H1 (cell line): ENCODE results near the gene KIDINS220. TPM values are rescaled to one million over a fixed set of nuclear protein-coding genes. Genes with fewer than 3 reads are reported as not detected.

ENCODE experiments used
- CTCF ChIA-PET: fragments of 300-600 bp; sonication (Branson Sonifier 250); formaldehyde crosslinking; loops from one replicate; lab custom pipeline; 2021; ENCODE audit not compliant: partially characterized antibody; lab: Charles Lee
- POLR2A ChIA-PET: fragments of 300-600 bp; sonication (Branson Sonifier 250); formaldehyde crosslinking; loops from one replicate; lab custom pipeline; 2021; ENCODE audit warnings: inconsistent platforms; ENCODE audit not compliant: partially characterized antibody; lab: Charles Lee
- DNase-seq, 2 experiments: peaks; one replicate each; pipeline versions ENCODE4 v3.0.0 to v3.0.0-alpha.2; 2010 to 2022; ENCODE audit warnings: low spot score in 2 of 2, low read depth in 1 of 2, mixed read lengths in 1 of 2
- FAIRE-seq: peaks from 2 replicates; lab custom pipeline; 2011; peaks lifted over from hg19 to GRCh38; lab: Jason Lieb, UNC
- H2AFZ ChIP-seq: 2 replicates; pipeline ENCODE4 v1.8.1; 2012; ENCODE audit warnings: low read length, inconsistent platforms
- H2AK5ac ChIP-seq: 2 replicates; pipeline ENCODE4 v1.6.1; 2013; ENCODE audit warnings: low read depth, low read length
- H2BK120ac ChIP-seq: replicated peaks from 2 replicates; pipeline ENCODE3; 2013; ENCODE audit warnings: low read depth, low read length, inconsistent platforms
- H2BK12ac ChIP-seq: 2 replicates; pipeline ENCODE4 v1.6.1; 2013; ENCODE audit warnings: low read depth, low read length
- H2BK15ac ChIP-seq: 2 replicates; pipeline ENCODE4 v1.6.1; 2013; ENCODE audit warnings: low read length
- H2BK20ac ChIP-seq: 2 replicates; pipeline ENCODE4 v1.6.1; 2013; ENCODE audit warnings: low read length
- H2BK5ac ChIP-seq: 2 replicates; pipeline ENCODE4 v1.6.1; 2013; ENCODE audit warnings: low read depth, low read length
- H3K14ac ChIP-seq: 2 replicates; pipeline ENCODE4 v1.6.1; 2013; ENCODE audit warnings: inconsistent platforms; ENCODE audit not compliant: insufficient read length
- H3K18ac ChIP-seq: 2 replicates; pipeline ENCODE4 v1.6.1; 2013; ENCODE audit warnings: low read length; ENCODE audit errors: extremely low read depth
- H3K23ac ChIP-seq: 2 replicates; pipeline ENCODE4 v1.6.1; 2013; ENCODE audit warnings: inconsistent platforms; ENCODE audit not compliant: insufficient read length
- H3K23me2 ChIP-seq: 2 replicates; pipeline ENCODE4 v1.6.1; 2013; ENCODE audit warnings: low read depth, low read length
- H3K27ac ChIP-seq: 2 replicates; pipeline ENCODE4 v1.6.1; 2011; ENCODE audit warnings: low read depth, low read length, inconsistent platforms
- H3K27me3 ChIP-seq, 4 experiments: replicated peaks in 1 of 4; 1 replicate in 1 of 4; 2 replicates in 3 of 4; pipeline versions ENCODE4 v1.6.1 to v1.8.1; 2011 to 2013; ENCODE audit warnings: low read length in 3 of 4, mild to moderate bottlenecking in 3 of 4, inconsistent platforms in 2 of 4, mixed read lengths in 2 of 4, moderate library complexity in 1 of 4; ENCODE audit not compliant: control insufficient read depth in 3 of 4, insufficient read depth in 3 of 4; ENCODE audit errors: extremely low read depth in 1 of 4
- H3K36me3 ChIP-seq, 4 experiments: 2 replicates each; pipeline versions ENCODE4 v1.6.1 to v1.8.1; 2011 to 2013; ENCODE audit warnings: mild to moderate bottlenecking in 4 of 4, low read length in 3 of 4, moderate library complexity in 2 of 4, control low read depth in 1 of 4, inconsistent platforms in 1 of 4; ENCODE audit not compliant: insufficient read depth in 4 of 4, control insufficient read depth in 2 of 4
- H3K4ac ChIP-seq: replicated peaks from 2 replicates; pipeline ENCODE3; 2013; ENCODE audit warnings: low read length, low read depth, mixed read lengths, inconsistent platforms; ENCODE audit not compliant: insufficient read length
- H3K4me1 ChIP-seq, 4 experiments: replicated peaks in 1 of 4; 1 replicate in 1 of 4; 2 replicates in 3 of 4; pipeline versions ENCODE4 v1.6.1 to v1.8.1; 2011 to 2013; ENCODE audit warnings: low read length in 3 of 4, inconsistent platforms in 2 of 4, mixed read lengths in 1 of 4; ENCODE audit not compliant: insufficient read depth in 4 of 4, control insufficient read depth in 3 of 4
- H3K4me2 ChIP-seq, 2 experiments: 2 replicates each; pipeline versions ENCODE4 v1.6.1 to v1.8.1; 2011 to 2013; ENCODE audit warnings: low read depth in 2 of 2, low read length in 2 of 2, control low read depth in 1 of 2, inconsistent platforms in 1 of 2, mild to moderate bottlenecking in 1 of 2; ENCODE audit not compliant: insufficient read depth in 1 of 2
- H3K4me3 ChIP-seq, 4 experiments: fragments of 200-600, 300-600 bp in 1 of 4; sonication (generic), shearing (Covaris generic), sonication (Bioruptor Twin) in 1 of 4; 2 replicates each; pipeline versions ENCODE4 v1.5.1 to v1.8.1; 2011 to 2016; ENCODE audit warnings: low read length in 4 of 4, low read depth in 3 of 4, control low read depth in 2 of 4, inconsistent platforms in 2 of 4, mild to moderate bottlenecking in 2 of 4, mixed read lengths in 1 of 4, moderate library complexity in 1 of 4; ENCODE audit not compliant: insufficient read depth in 2 of 4; ENCODE audit errors: extremely low read depth in 1 of 4
- H3K56ac ChIP-seq: replicated peaks from 2 replicates; pipeline ENCODE3; 2013; ENCODE audit warnings: low read depth, mild to moderate bottlenecking, mixed read lengths, low read length, inconsistent platforms; ENCODE audit not compliant: insufficient read length
- H3K79me1 ChIP-seq: 2 replicates; pipeline ENCODE4 v1.6.1; 2013; ENCODE audit warnings: low read depth, low read length, control low read depth
- H3K79me2 ChIP-seq, 2 experiments: 2 replicates each; pipeline versions ENCODE4 v1.6.1 to v1.8.1; 2012 to 2013; ENCODE audit warnings: low read length in 2 of 2, mild to moderate bottlenecking in 2 of 2, inconsistent platforms in 1 of 2; ENCODE audit not compliant: insufficient read depth in 2 of 2, control insufficient read depth in 1 of 2
- H3K9ac ChIP-seq, 4 experiments: replicated peaks in 1 of 4; 1 replicate in 1 of 4; 2 replicates in 3 of 4; pipeline versions ENCODE4 v1.6.1 to v1.8.1; 2011 to 2013; ENCODE audit warnings: low read depth in 3 of 4, low read length in 3 of 4, control low read depth in 2 of 4, mild to moderate bottlenecking in 2 of 4, moderate library complexity in 2 of 4, inconsistent platforms in 1 of 4; ENCODE audit errors: extremely low read depth in 1 of 4
- H3K9me3 ChIP-seq, 2 experiments: 2 replicates each; pipeline versions ENCODE4 v1.6.1 to v1.8.1; 2012 to 2013; ENCODE audit warnings: mild to moderate bottlenecking in 2 of 2, moderate library complexity in 2 of 2, control low read depth in 1 of 2, inconsistent platforms in 1 of 2, low read depth in 1 of 2, low read length in 1 of 2, mixed read lengths in 1 of 2; ENCODE audit not compliant: insufficient read depth in 2 of 2
- H4K20me1 ChIP-seq, 2 experiments: replicated peaks in 1 of 2; 2 replicates each; pipeline versions ENCODE3 to v1.8.1; 2011 to 2013; ENCODE audit warnings: inconsistent platforms in 2 of 2, low read length in 2 of 2, mild to moderate bottlenecking in 1 of 2; ENCODE audit not compliant: insufficient read depth in 2 of 2, control insufficient read depth in 1 of 2
- H4K5ac ChIP-seq: 2 replicates; pipeline ENCODE4 v1.6.1; 2013; ENCODE audit warnings: low read length, low read depth, mixed read lengths, inconsistent platforms; ENCODE audit not compliant: insufficient read length
- H4K8ac ChIP-seq: 2 replicates; pipeline ENCODE4 v1.8.0; 2013; ENCODE audit warnings: mild to moderate bottlenecking, moderate library complexity, low read length, inconsistent platforms; ENCODE audit not compliant: insufficient read depth; ENCODE audit errors: extremely low read depth
- H4K91ac ChIP-seq: replicated peaks from 2 replicates; pipeline ENCODE3; 2013; ENCODE audit warnings: low read length, mixed read lengths, inconsistent platforms; ENCODE audit not compliant: insufficient read length
- ASH2L ChIP-seq: fragments of 200-600, 300-600 bp; sonication (generic); IDR thresholded peaks from one replicate; pipeline ENCODE4 v1.7.1; 2017; ENCODE audit warnings: low read length
- EP300 ChIP-seq, 2 experiments: IDR thresholded peaks; 1 replicate in 1 of 2; 2 replicates in 1 of 2; pipeline ENCODE4 v1.6.1; 2011 to 2012; ENCODE audit warnings: low read depth in 2 of 2, low read length in 2 of 2, mild to moderate bottlenecking in 2 of 2, borderline replicate concordance in 1 of 2, inconsistent platforms in 1 of 2, moderate library complexity in 1 of 2
- FOSL1 ChIP-seq: IDR thresholded peaks from 2 replicates; pipeline ENCODE4 v1.6.1; 2011; ENCODE audit warnings: mild to moderate bottlenecking, low read depth, low read length, moderate library complexity; ENCODE audit not compliant: insufficient read depth
- HDAC2 ChIP-seq, 2 experiments: fragments of 300-600 bp in 1 of 2; sonication (generic) in 1 of 2; IDR thresholded peaks; 2 replicates each; pipeline ENCODE4 v1.6.1; 2011 to 2012; ENCODE audit warnings: low read depth in 2 of 2, low read length in 2 of 2, mild to moderate bottlenecking in 2 of 2, moderate library complexity in 2 of 2, borderline replicate concordance in 1 of 2, inconsistent platforms in 1 of 2
- KDM1A ChIP-seq: fragments of 200-600, 300-600 bp; sonication (generic); IDR thresholded peaks from 2 replicates; pipeline ENCODE4 v1.7.1; 2016; ENCODE audit warnings: mild to moderate bottlenecking, low read length, borderline replicate concordance
- POLR2A ChIP-seq, 2 experiments: IDR thresholded peaks; 1 replicate in 1 of 2; 2 replicates in 1 of 2; pipeline ENCODE4 v1.6.1; 2011; ENCODE audit warnings: low read depth in 2 of 2, low read length in 2 of 2, mild to moderate bottlenecking in 2 of 2; ENCODE audit errors: control extremely low read depth in 1 of 2
- RXRA ChIP-seq: IDR thresholded peaks from 2 replicates; pipeline ENCODE4 v1.6.1; 2011; ENCODE audit warnings: low read depth, mild to moderate bottlenecking, low read length, moderate library complexity; ENCODE audit not compliant: insufficient read depth
- SAP30 ChIP-seq: fragments of 300-600 bp; sonication (generic); IDR thresholded peaks from 2 replicates; pipeline ENCODE4 v1.7.1; 2012; ENCODE audit warnings: low read length, moderate library complexity, mild to moderate bottlenecking, inconsistent platforms; ENCODE audit not compliant: insufficient read depth, insufficient replicate concordance
- SP1 ChIP-seq: IDR thresholded peaks from 2 replicates; pipeline ENCODE4 v1.6.1; 2011; ENCODE audit warnings: low read depth, low read length
- SP2 ChIP-seq: IDR thresholded peaks from 2 replicates; pipeline ENCODE4 v1.6.1; 2012; ENCODE audit warnings: mild to moderate bottlenecking, low read length, inconsistent platforms
- SRF ChIP-seq: IDR thresholded peaks from 2 replicates; pipeline ENCODE4 v1.6.1; 2011; ENCODE audit warnings: mild to moderate bottlenecking, low read depth, low read length, moderate library complexity
- SUZ12 ChIP-seq: fragments of 200-600 bp; sonication (generic); IDR thresholded peaks from 2 replicates; pipeline ENCODE4 v1.6.1; 2012; ENCODE audit warnings: mild to moderate bottlenecking, inconsistent platforms, low read length, moderate library complexity, mixed read lengths
- TAF1 ChIP-seq: IDR thresholded peaks from 2 replicates; pipeline ENCODE4 v1.6.1; 2011; ENCODE audit warnings: mild to moderate bottlenecking, low read depth, low read length
- TEAD4 ChIP-seq: IDR thresholded peaks from 2 replicates; pipeline ENCODE4 v1.6.1; 2012; ENCODE audit warnings: low read depth, low read length, inconsistent platforms, mixed read lengths
- WGBS, 2 experiments: shearing (Covaris generic) in 1 of 2; methylation state at CpG; one replicate each; pipeline versions ENCODE4 v1.1.6 to v1.1.7; 2013 to 2015; ENCODE audit warnings: low lambda C conversion rate in 2 of 2, mixed read lengths in 2 of 2, inconsistent platforms in 1 of 2, low coverage in 1 of 2, missing lambda C conversion rate in 1 of 2; ENCODE audit not compliant: insufficient replicate concordance in 2 of 2, insufficient coverage in 1 of 2, insufficient read length in 1 of 2; ENCODE audit errors: extremely low coverage in 1 of 2, missing lambda C conversion rate in 1 of 2; 5-methylcytosine and 5-hydroxymethylcytosine counted together
- polyA plus RNA-seq, 7 experiments: library from polyadenylated mRNA; depleted of rRNA in 3 of 7; stranded (reverse) in 5 of 7; unstranded in 2 of 7; fragments of >200 nt in 5 of 7; fragments of 200-250 nt in 2 of 7; gene quantifications; 1 replicate in 5 of 7; 2 replicates in 1 of 7; 4 replicates in 1 of 7; pipeline versions ENCODE4 v1.2.1 to v1.2.3, GENCODE V29; 2011 to 2013; ENCODE audit warnings: missing spikeins in 2 of 7, mixed read lengths in 2 of 7
- total RNA-seq: library from RNA; stranded (reverse); fragmentation: NEBNext Ultra II Directional; extraction: Animal tissue kit (Norgen Biotek cat#: 25700); gene quantifications from 2 replicates; pipeline ENCODE4 v1.2.1, GENCODE V29; 2021

The KIDINS220 gene
- total and polyA plus RNA-seq, 2 of the 8 experiments (the other 6 are each of a cell fraction or from before 2014, with no cell fraction given): 21.2 to 27.1 TPM

DNA sequence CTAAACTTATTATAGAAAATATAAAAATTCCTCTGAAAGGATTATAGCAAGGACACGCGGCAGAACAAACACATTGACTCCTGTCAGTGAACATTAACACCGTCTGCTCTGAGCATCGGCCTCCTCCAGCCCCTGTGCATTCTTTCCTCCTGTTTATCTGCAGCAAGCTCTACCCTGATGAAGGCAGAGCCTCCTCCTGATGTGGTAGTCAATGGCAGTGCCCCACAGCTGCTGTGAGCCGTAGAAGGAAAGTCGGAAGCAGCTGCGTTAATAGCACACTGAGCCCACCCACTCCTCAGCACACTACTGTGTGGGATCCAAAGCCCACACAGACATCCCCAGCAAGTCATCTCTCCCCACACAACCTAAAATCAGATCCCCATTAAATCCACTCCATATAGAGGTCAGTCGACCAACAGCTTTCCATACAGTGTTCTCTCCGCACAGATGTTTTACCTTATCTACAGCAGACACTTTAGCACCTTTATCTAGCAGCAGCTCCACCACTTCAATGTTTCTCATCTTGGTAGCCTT is 41.0 kb downstream of the KIDINS220 start:
- Histone ChIP-seq H3K18ac (no peak overlapping the region), H3K14ac (no peak overlapping the region), H3K23ac (no peak overlapping the region), H3K27ac (no peak overlapping the region), H3K36me3 (peaks cover 0 to 8% (median 3%) of the 10 kb centered on the region in 4 experiments; a peak in 3 of 8 replicates), H3K23me2 (peaks cover 2% of the 10 kb centered on the region; the same call in 1 of the 2 replicates), H3K4me2 (no peak overlapping the region), H2BK120ac (no peak overlapping the region), H3K4me3 (no peak overlapping the region), H3K79me1 (no peaks in the 10 kb centered on the region), H4K20me1 (peaks cover 0 to 4% of the 10 kb centered on the region in 2 experiments), H3K9ac (no peak overlapping the region), H3K79me2 (no peaks in the 10 kb centered on the region), H3K9me3 (no peaks in the 10 kb centered on the region), H2BK20ac (no peak overlapping the region), H4K91ac (no peak overlapping the region), H2AK5ac (no peak overlapping the region), H3K4me1 (no peaks in the 10 kb centered on the region), H3K4ac (no peak overlapping the region), H4K8ac (no peak overlapping the region), H2BK15ac (no peak overlapping the region), H2BK12ac (no peak overlapping the region), H3K27me3 (no peaks in the 10 kb centered on the region), H2AFZ (no peak overlapping the region), H3K56ac (no peak overlapping the region), H2BK5ac (no peak overlapping the region), H4K5ac (no peak overlapping the region)
- CTCF ChIA-PET: interaction anchor here (0.8 kb wide), 1 partner anchor 19 kb away, joined by 3 read pairs; no protein-coding TSS in a partner anchor
- DNase-seq (no peak), FAIRE-seq (no peak)
- POLR2A ChIA-PET: no interaction called here
- 88% methylated on average over 9 of the region's 9 CpGs; no CpG with 5 or more reads in 1 of the 2 experiments for WGBS, 2 experiments
- TF ChIP-seq TEAD4 (no peak), EP300 (IDR thresholded peaks at IDR 0.05; ENCODE audit: borderline replicate concordance in 1 of 2, low read depth in 2 of 2, low read length in 2 of 2) (no peak), ASH2L (no peak), POLR2A (IDR thresholded peaks at IDR 0.05; ENCODE audit: control extremely low read depth in 1 of 2, low read depth in 2 of 2, low read length in 2 of 2) (no peak), SAP30 (no peak), KDM1A (no peak), SP2 (no peak), HDAC2 (IDR thresholded peaks at IDR 0.05; ENCODE audit: borderline replicate concordance in 1 of 2, low read depth in 2 of 2, low read length in 2 of 2) (no peak), SRF (no peak), SP1 (no peak), TAF1 (no peak), SUZ12 (no peak), RXRA (no peak), FOSL1 (no peak)
